ENCODE results near the gene ETFB. TPM values are rescaled to one million over a fixed set of nuclear protein-coding genes. Genes with fewer than 3 reads are reported as not detected.

Gene ETFB
- total and polyA plus RNA-seq, 9 of the 15 experiments (the other 6 are each of a cell fraction or from before 2014, with no cell fraction given): 18.1 to 143 (median 96.1) TPM

GRCh38 chr19:51392701-51393100 lies 26.5 kb upstream of the ETFB start:
- TF ChIP-seq MTA2 (IDR thresholded peaks at IDR 0.05; ENCODE audit: low read depth): no peak
- 0 out of 2 replicates have a peak, but pooled peaks have one; percentile 38 for TF ChIP-seq ZNF592 (IDR thresholded peaks at IDR 0.05)
- no peak for TF ChIP-seq ZNF75A (CRISPR knock-in tag; IDR thresholded peaks at IDR 0.05)
- no peak for TF ChIP-seq ZNF133 (CRISPR knock-in tag; IDR thresholded peaks at IDR 0.05)
- TF ChIP-seq FOSL1 (tag; conservative IDR thresholded peaks at IDR 0.05): 0 out of 2 replicates have a peak, but pooled peaks have one; percentile 1
- TF ChIP-seq MAFG (tag; conservative IDR thresholded peaks at IDR 0.05): no peak
- no peak for TF ChIP-seq POLR3A (IDR thresholded peaks at IDR 0.05; ENCODE audit: borderline replicate concordance, extremely low read depth, insufficient read depth, insufficient read length)
- Histone ChIP-seq H3K4me2 (ENCODE audit: insufficient read depth, low read length) (no peak overlapping the region), H3K27ac (ENCODE audit: extremely low read depth, low read depth, low read length) (peak overlapping the region; percentile 82; the same call in 2 of the 3 replicates), H4K20me1 (replicated peaks; ENCODE audit: control insufficient read depth, insufficient read depth, low read length) (no peaks in the 10 kb centered on the region), H3K79me2 (ENCODE audit: control insufficient read depth, insufficient read depth, low read length) (peaks cover 18% of the 10 kb centered on the region; the same call in 2 of the 3 replicates), H3K4me3 (no peak overlapping the region), H3K9me1 (ENCODE audit: control insufficient read depth, insufficient read depth, low read length) (no peaks in the 10 kb centered on the region), H3K9ac (ENCODE audit: insufficient read depth in 1 of 2, low read depth in 2 of 2, low read length in 2 of 2) (peak overlapping the region in 1 of 2 experiments; percentile 24; a peak in 1 of 4 replicates), H3K4me1 (replicated peaks in 1 of 2; ENCODE audit: control insufficient read depth in 2 of 2, insufficient read depth in 2 of 2, low read length in 2 of 2) (peaks cover 28 to 42% of the 10 kb centered on the region in 2 experiments; a peak in 4 of 5 replicates), H2AFZ (ENCODE audit: low read depth, low read length) (peak overlapping the region; percentile 57), H3K9me3 (replicated peaks; ENCODE audit: control insufficient read depth, insufficient read depth, low read depth, low read length) (no peaks in the 10 kb centered on the region), H3K27me3 (ENCODE audit: control insufficient read depth in 2 of 2, insufficient read depth in 2 of 2, low read length in 2 of 2) (no peaks in the 10 kb centered on the region), H3K36me3 (ENCODE audit: control insufficient read depth, insufficient read depth, low read length) (no peaks in the 10 kb centered on the region)
- DNase-seq (ENCODE audit: extremely low read depth in 1 of 4, low spot score in 3 of 4) (no peak), ATAC-seq (no peak), FAIRE-seq (no peak)
- POLR2A ChIA-PET: interaction anchor here (0.6 to 1.1 kb wide), 6 partner anchors 11 to 416 kb away, joined by 3 to 6 read pairs (median 3); partner anchors contain the start of gene NKG7
- no TSS peak for BruUV-seq (replicated peaks)
- 17% methylated on average over 1 of the region's 1 CpG for WGBS (ENCODE audit: insufficient coverage, low coverage, missing lambda C conversion rate)
- CTCF ChIA-PET (ENCODE audit: low intra/inter-chr PET ratio): no interaction called here
- intact Hi-C loops (cut with micrococcal nuclease): loop anchor here (5.0 kb wide), 1 partner anchor 40 kb away; no protein-coding TSS in a partner anchor
- in situ Hi-C loops (cut with MboI): no loop called here

All from K562 (cell line).